Natural killer cell (primary cell): Measurements from ENCODE around the gene C6orf89. TPM values are rescaled to one million over a fixed set of nuclear protein-coding genes. Genes with fewer than 3 reads are reported as not detected.

Experiments
- ATAC-seq, 3 donors: fragments of 150-1000 bp in 2 of 3; fragments of 200-7000 bp in 1 of 3; cut with Tn5 transposase; 1 replicate in 1 of 3; 2 replicates in 2 of 3; pipeline ENCODE4 v1.10.0; 2021; ENCODE audit warnings: mild to moderate bottlenecking in 2 of 3, moderate library complexity in 2 of 3
- DNase-seq, 2 donors: peaks; one replicate each; pipeline versions ENCODE4 v3.0.0 to v3.0.0-alpha.2; 2013 to 2021; ENCODE audit warnings: mixed read lengths in 1 of 2
- H3K27ac ChIP-seq: one replicate; pipeline ENCODE4 v1.5.1; 2013; ENCODE audit warnings: mild to moderate bottlenecking, low read length
- H3K27me3 ChIP-seq: one replicate; pipeline ENCODE4 v1.6.1; 2013; ENCODE audit warnings: low read length; ENCODE audit not compliant: control insufficient read depth, insufficient read depth
- H3K36me3 ChIP-seq: one replicate; pipeline ENCODE4 v1.6.1; 2013; ENCODE audit warnings: low read length; ENCODE audit not compliant: control insufficient read depth, insufficient read depth
- H3K4me1 ChIP-seq: one replicate; pipeline ENCODE4 v1.6.1; 2013; ENCODE audit warnings: low read length; ENCODE audit not compliant: control insufficient read depth, insufficient read depth
- H3K4me3 ChIP-seq: one replicate; pipeline ENCODE4 v1.5.1; 2013; ENCODE audit warnings: low read length
- H3K9me3 ChIP-seq: one replicate; pipeline ENCODE4 v1.6.1; 2013; ENCODE audit warnings: low read length; ENCODE audit not compliant: control insufficient read depth, insufficient read depth
- H3K27ac Mint-ChIP-seq, 2 donors: one replicate each; pipeline ENCODE4 v1.8.0; 2022; ENCODE audit warnings: mild to moderate bottlenecking in 2 of 2, mixed read lengths in 2 of 2, moderate library complexity in 1 of 2
- H3K27me3 Mint-ChIP-seq, 2 donors: one replicate each; pipeline ENCODE4 v1.8.0; 2022; ENCODE audit warnings: low read depth in 2 of 2, mixed read lengths in 2 of 2
- H3K36me3 Mint-ChIP-seq: one replicate; pipeline ENCODE4 v1.8.0; 2022; ENCODE audit warnings: mixed read lengths
- H3K4me1 Mint-ChIP-seq, 2 donors: one replicate each; pipeline ENCODE4 v1.8.0; 2022; ENCODE audit warnings: mixed read lengths in 2 of 2
- H3K4me3 Mint-ChIP-seq: one replicate; pipeline ENCODE4 v1.8.0; 2022; ENCODE audit warnings: mild to moderate bottlenecking, moderate library complexity, mixed read lengths
- H3K9me3 Mint-ChIP-seq, 2 donors: one replicate each; pipeline ENCODE4 v1.8.0; 2022; ENCODE audit warnings: mixed read lengths in 2 of 2
- WGBS: methylation state at CpG from one replicate; pipeline ENCODE4 v1.1.7; 2013; ENCODE audit warnings: missing lambda C conversion rate; ENCODE audit not compliant: insufficient coverage; 5-methylcytosine and 5-hydroxymethylcytosine counted together
- intact Hi-C: fragments of 100-400 bp; cut with micrococcal nuclease; formaldehyde crosslinking; loops from one replicate; pipeline ENCODE4 v1.14.2; 2022
- total RNA-seq, 4 donors: library from RNA; stranded (reverse); fragments of 120-200 nt in 1 of 4; gene quantifications; one replicate each; pipeline versions ENCODE4 v1.2.3 to v1.2.4, GENCODE V29; 2013 to 2022
- TF ChIP-seq, protein P1 (sequence below): fragments of 200-600 bp; IDR thresholded peaks from one replicate; pipeline ENCODE4 v1.8.0; 2022; ENCODE audit warnings: antibody characterized with exemption

Gene C6orf89
- total RNA-seq, 3 donors from 2014 or later (not counting 1 experiment from before 2014, with no cell fraction given) = 34.3 to 47.0 (median 46.3) TPM

GRCh38 chr6:36929607-36930006 lies 43.9 kb downstream of the C6orf89 start:
- H3K36me3 Mint-ChIP-seq = peaks cover 10% of the 10 kb centered on the region
- H3K4me3 ChIP-seq = no peak overlapping the region
- no peaks in the 10 kb centered on the region for H3K9me3 ChIP-seq
- no peaks in the 10 kb centered on the region for H3K4me1 Mint-ChIP-seq
- DNase-seq (no peak), ATAC-seq (no peak)
- no peak overlapping the region for H3K27ac Mint-ChIP-seq
- TF ChIP-seq, protein P1, sequence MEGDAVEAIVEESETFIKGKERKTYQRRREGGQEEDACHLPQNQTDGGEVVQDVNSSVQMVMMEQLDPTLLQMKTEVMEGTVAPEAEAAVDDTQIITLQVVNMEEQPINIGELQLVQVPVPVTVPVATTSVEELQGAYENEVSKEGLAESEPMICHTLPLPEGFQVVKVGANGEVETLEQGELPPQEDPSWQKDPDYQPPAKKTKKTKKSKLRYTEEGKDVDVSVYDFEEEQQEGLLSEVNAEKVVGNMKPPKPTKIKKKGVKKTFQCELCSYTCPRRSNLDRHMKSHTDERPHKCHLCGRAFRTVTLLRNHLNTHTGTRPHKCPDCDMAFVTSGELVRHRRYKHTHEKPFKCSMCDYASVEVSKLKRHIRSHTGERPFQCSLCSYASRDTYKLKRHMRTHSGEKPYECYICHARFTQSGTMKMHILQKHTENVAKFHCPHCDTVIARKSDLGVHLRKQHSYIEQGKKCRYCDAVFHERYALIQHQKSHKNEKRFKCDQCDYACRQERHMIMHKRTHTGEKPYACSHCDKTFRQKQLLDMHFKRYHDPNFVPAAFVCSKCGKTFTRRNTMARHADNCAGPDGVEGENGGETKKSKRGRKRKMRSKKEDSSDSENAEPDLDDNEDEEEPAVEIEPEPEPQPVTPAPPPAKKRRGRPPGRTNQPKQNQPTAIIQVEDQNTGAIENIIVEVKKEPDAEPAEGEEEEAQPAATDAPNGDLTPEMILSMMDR = no peak
- 99% methylated on average over 4 of the region's 5 CpGs for WGBS
- H3K27ac ChIP-seq = no peak overlapping the region
- H3K9me3 Mint-ChIP-seq = no peaks in the 10 kb centered on the region
- H3K27me3 ChIP-seq = no peaks in the 10 kb centered on the region
- peaks cover 7% of the 10 kb centered on the region for H3K36me3 ChIP-seq
- no peak overlapping the region for H3K4me3 Mint-ChIP-seq
- intact Hi-C loops = no loop called here
- no peaks in the 10 kb centered on the region for H3K27me3 Mint-ChIP-seq
- H3K4me1 ChIP-seq = no peaks in the 10 kb centered on the region

DNA sequence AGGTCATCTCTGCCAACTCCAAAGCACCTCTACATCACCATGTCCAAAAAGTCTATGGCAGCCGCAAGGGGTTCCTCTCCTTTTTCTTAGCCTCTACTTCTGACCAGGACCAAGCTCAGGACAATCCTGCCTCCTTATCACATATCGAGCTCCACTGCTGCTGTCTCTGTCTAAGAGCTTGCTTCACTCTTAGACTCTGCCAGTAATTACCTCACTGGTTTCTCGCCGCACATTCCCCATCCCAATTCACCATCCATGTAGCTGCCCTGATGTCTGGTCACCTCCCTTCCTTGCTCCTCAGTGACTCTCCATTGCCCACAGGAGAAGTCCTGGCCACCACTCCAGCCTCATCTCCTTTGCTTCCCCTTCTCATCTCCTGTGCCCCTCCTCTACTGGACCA lies 44.7 kb downstream of the C6orf89 start:
- no peak overlapping the region for H3K27ac Mint-ChIP-seq
- WGBS = 94% methylated on average over 4 of the region's 4 CpGs
- H3K27ac ChIP-seq = no peak overlapping the region
- no peaks in the 10 kb centered on the region for H3K4me1 ChIP-seq
- H3K4me3 ChIP-seq = no peak overlapping the region
- no peaks in the 10 kb centered on the region for H3K36me3 ChIP-seq
- H3K9me3 ChIP-seq = no peaks in the 10 kb centered on the region
- TF ChIP-seq, protein P1 = no peak
- no peak for DNase-seq
- ATAC-seq = no peak
- no peaks in the 10 kb centered on the region for H3K4me1 Mint-ChIP-seq
- H3K9me3 Mint-ChIP-seq = no peaks in the 10 kb centered on the region
- H3K4me3 Mint-ChIP-seq = no peak overlapping the region
- no peaks in the 10 kb centered on the region for H3K27me3 Mint-ChIP-seq
- peaks cover under 1% of the 10 kb centered on the region for H3K36me3 Mint-ChIP-seq
- intact Hi-C loops = no loop called here
- H3K27me3 ChIP-seq = no peaks in the 10 kb centered on the region

- no peaks in the 10 kb centered on the region for H3K4me1 ChIP-seq
- intact Hi-C loops = no loop called here
- TF ChIP-seq, protein P1 = no peak
- Mint-ChIP-seq H3K4me1 (no peaks in the 10 kb centered on the region), H3K27me3 (peaks cover 6 to 13% of the 10 kb centered on the region in 2 donors), H3K4me3 (no peak overlapping the region), H3K36me3 (no peaks in the 10 kb centered on the region), H3K9me3 (no peaks in the 10 kb centered on the region), H3K27ac (no peak overlapping the region)
- WGBS = 100% methylated on average over 1 of the region's 2 CpGs
- H3K27ac ChIP-seq = no peak overlapping the region
- H3K4me3 ChIP-seq = no peak overlapping the region
- ATAC-seq (no peak), DNase-seq (no peak)
- no peaks in the 10 kb centered on the region for H3K36me3 ChIP-seq
- no peaks in the 10 kb centered on the region for H3K9me3 ChIP-seq
- H3K27me3 ChIP-seq = no peaks in the 10 kb centered on the region
These were observed 47.4 kb downstream of the C6orf89 start for GRCh38 chr6:36933102-36933501.

DNA sequence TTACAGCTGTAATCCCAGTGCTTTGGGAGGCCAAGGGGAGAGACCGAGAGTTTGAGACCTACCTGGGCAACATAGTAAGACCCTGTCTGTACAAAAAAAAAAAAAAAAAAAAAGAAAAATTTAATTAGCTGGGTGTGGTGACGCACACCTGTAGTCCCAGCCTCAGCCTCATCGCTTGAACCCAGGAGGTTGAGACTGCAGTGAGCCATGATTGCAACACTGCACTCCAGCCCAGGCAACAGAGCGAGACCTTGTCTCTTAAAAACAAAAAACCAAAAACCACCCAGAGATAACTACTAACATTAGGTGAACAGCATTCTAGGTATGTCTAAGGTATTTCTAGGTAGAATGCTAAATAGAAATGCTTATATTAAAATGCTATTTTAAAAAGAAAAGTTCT lies 47.8 kb downstream of the C6orf89 start:
- DNase-seq = no peak
- Mint-ChIP-seq H3K27me3 (peaks cover 6 to 13% of the 10 kb centered on the region in 2 donors), H3K36me3 (no peaks in the 10 kb centered on the region), H3K27ac (no peak overlapping the region), H3K4me1 (no peaks in the 10 kb centered on the region), H3K9me3 (no peaks in the 10 kb centered on the region), H3K4me3 (no peak overlapping the region)
- no peak overlapping the region for H3K4me3 ChIP-seq
- H3K27ac ChIP-seq = no peak overlapping the region
- intact Hi-C loops = no loop called here
- no peaks in the 10 kb centered on the region for H3K36me3 ChIP-seq
- no peaks in the 10 kb centered on the region for H3K27me3 ChIP-seq
- no peaks in the 10 kb centered on the region for H3K4me1 ChIP-seq
- 74% methylated on average over 3 of the region's 4 CpGs for WGBS
- no peak for ATAC-seq
- TF ChIP-seq, protein P1 = no peak
- no peaks in the 10 kb centered on the region for H3K9me3 ChIP-seq
